ENCODE results near the gene SDK2. TPM values are rescaled to one million over a fixed set of nuclear protein-coding genes. Genes with fewer than 3 reads are reported as not detected.

Gene SDK2
- total and polyA plus RNA-seq, 9 of the 15 experiments (the other 6 are each of a cell fraction or from before 2014, with no cell fraction given) = 0.04 TPM; not detected in 8

DNA sequence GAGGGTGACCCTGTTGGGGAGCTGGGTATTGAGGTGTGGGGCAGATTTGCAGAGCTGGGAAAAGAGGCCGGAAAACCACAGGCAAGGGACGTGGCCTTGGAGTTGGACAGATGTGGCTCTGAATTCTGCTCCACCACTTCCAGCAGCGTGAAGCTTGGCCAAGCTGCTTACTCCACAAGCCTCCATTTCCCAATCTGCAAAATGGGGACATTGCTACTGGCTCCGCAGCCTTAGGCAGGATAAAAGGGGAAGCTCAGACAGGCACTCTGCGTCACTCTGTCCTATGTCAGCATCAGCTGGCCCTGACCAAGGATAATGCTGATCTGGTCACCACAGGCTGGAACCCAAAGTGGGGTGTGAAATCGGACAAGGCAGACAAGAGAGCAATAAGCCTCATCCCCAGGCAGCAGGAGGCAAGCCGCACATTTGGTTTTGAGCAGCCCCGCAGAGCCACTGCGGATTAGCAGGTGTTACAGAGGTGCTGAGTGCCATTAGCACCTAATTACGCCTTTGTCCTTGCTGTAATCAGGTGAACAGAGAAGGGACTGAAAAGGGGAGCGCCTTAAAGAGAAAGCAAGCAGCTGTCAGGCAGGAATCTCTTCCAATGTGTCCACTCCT is 54.8 kb downstream of the SDK2 start:
- no peaks in the 10 kb centered on the region; a peak in 1 of 5 replicates for H3K4me1 ChIP-seq (replicated peaks in 1 of 2; ENCODE audit: control insufficient read depth in 2 of 2, insufficient read depth in 2 of 2, low read length in 2 of 2)
- no peak overlapping the region for H3K4me2 ChIP-seq (ENCODE audit: insufficient read depth, low read length)
- peaks cover 13 to 51% of the 10 kb centered on the region in 2 experiments; a peak in 3 of 5 replicates for H3K27me3 ChIP-seq (ENCODE audit: control insufficient read depth in 2 of 2, insufficient read depth in 2 of 2, low read length in 2 of 2)
- ChIA-PET POLR2A (interaction anchor here (2.1 kb wide), 1 partner anchor 14 kb away, joined by 4 read pairs; no protein-coding TSS in a partner anchor), CTCF (ENCODE audit: low intra/inter-chr PET ratio) (no interaction called here)
- no peak overlapping the region for H2AFZ ChIP-seq (ENCODE audit: low read depth, low read length)
- H3K36me3 ChIP-seq (ENCODE audit: control insufficient read depth, insufficient read depth, low read length) = no peaks in the 10 kb centered on the region
- no peaks in the 10 kb centered on the region for H3K79me2 ChIP-seq (ENCODE audit: control insufficient read depth, insufficient read depth, low read length)
- no peak overlapping the region for H3K9ac ChIP-seq (ENCODE audit: insufficient read depth in 1 of 2, low read depth in 2 of 2, low read length in 2 of 2)
- no peaks in the 10 kb centered on the region for H3K9me1 ChIP-seq (ENCODE audit: control insufficient read depth, insufficient read depth, low read length)
- no peak overlapping the region for H3K27ac ChIP-seq (ENCODE audit: extremely low read depth, low read depth, low read length)
- in situ Hi-C loops (cut with MboI) = no loop called here
- no peaks in the 10 kb centered on the region for H3K9me3 ChIP-seq (replicated peaks; ENCODE audit: control insufficient read depth, insufficient read depth, low read depth, low read length)
- peaks cover 16% of the 10 kb centered on the region for H4K20me1 ChIP-seq (replicated peaks; ENCODE audit: control insufficient read depth, insufficient read depth, low read length)
- WGBS (ENCODE audit: insufficient coverage, low coverage, missing lambda C conversion rate) = 0% methylated on average over 11 of the region's 11 CpGs
- FAIRE-seq (no peak), ATAC-seq (no peak), DNase-seq (ENCODE audit: extremely low read depth in 1 of 4, low spot score in 3 of 4) (no peak)
- H3K4me3 ChIP-seq = no peak overlapping the region
- intact Hi-C loops (cut with micrococcal nuclease) = no loop called here
- BruUV-seq (replicated peaks) = no TSS peak
- TF ChIP-seq FOXP1 (CRISPR knock-in tag; IDR thresholded peaks at IDR 0.05) (no peak), CREBBP (IDR thresholded peaks at IDR 0.05; ENCODE audit: low read depth, low read length) (no peak), RBM25 (IDR thresholded peaks at IDR 0.05; ENCODE audit: low read depth, low read length, severe bottlenecking) (peak; percentile 54), MBD2 (IDR thresholded peaks at IDR 0.05; ENCODE audit: borderline replicate concordance, low read depth) (no peak)
- TF ChIP-seq, protein P1, sequence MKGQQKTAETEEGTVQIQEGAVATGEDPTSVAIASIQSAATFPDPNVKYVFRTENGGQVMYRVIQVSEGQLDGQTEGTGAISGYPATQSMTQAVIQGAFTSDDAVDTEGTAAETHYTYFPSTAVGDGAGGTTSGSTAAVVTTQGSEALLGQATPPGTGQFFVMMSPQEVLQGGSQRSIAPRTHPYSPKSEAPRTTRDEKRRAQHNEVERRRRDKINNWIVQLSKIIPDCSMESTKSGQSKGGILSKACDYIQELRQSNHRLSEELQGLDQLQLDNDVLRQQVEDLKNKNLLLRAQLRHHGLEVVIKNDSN (CRISPR knock-in tag; IDR thresholded peaks at IDR 0.05) = no peak

Data from K562 (cell line).